Stimulated activated CD4-positive, alpha-beta T cell treated with anti-CD3 and anti-CD28 coated beads, Interleukin-4, amount 100 ng/mL, for 1 hour (primary cell): ENCODE data around the gene CIAPIN1.
"Not testable (repeated sequence)": the region's sequence is repeated elsewhere in the genome, so short reads cannot be mapped to it uniquely, and the experiment has no call there.

Experiments used
- DNase-seq: peaks from one replicate; pipeline ENCODE4 v3.0.0-alpha.2; 2020

Gene CIAPIN1

GRCh38 chr16:57403965-57404817 lies 43.0 kb downstream of the CIAPIN1 start, which contains the start of gene CCL17:
Gene CCL17, plus strand, starts transcription at chr16:57404767. Its CDS starts 9,166 bp downstream, at chr16:57413933.
- DNase-seq: no peak

GRCh38 chr16:57401943-57402640 lies 45.1 kb downstream of the CIAPIN1 start:
- no peak for DNase-seq

GRCh38 chr16:57397493-57397892 lies 49.7 kb downstream of the CIAPIN1 start:
- not testable (repeated sequence) for DNase-seq

- no peak for DNase-seq
Measured at GRCh38 chr16:57396786-57397185, 50.4 kb downstream of the CIAPIN1 start.

DNA sequence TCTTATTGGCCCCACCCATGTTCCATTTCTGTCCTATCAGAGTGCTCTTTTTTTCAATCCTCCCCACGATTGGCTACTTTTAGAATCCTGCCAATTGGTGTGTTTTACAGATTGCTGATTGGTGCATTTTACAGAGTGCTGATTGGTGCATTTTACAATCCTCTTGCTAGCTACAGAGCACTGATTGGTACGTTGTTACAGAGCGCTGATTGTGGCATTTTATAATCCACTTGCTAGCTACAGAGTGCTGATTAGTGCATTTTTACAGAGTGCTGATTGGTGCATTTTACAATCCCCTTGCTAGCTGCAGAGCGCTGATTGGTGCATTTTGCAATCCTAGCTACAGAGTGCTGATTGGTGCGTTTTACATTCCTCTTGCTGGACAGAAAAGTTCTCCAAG lies 52.2 kb downstream of the CIAPIN1 start:
- no peak for DNase-seq

GRCh38 chr16:57394444-57394843 lies 52.7 kb downstream of the CIAPIN1 start:
- DNase-seq: no peak

- no peak for DNase-seq
Measured at GRCh38 chr16:57392694-57393093, 54.5 kb downstream of the CIAPIN1 start.

DNA sequence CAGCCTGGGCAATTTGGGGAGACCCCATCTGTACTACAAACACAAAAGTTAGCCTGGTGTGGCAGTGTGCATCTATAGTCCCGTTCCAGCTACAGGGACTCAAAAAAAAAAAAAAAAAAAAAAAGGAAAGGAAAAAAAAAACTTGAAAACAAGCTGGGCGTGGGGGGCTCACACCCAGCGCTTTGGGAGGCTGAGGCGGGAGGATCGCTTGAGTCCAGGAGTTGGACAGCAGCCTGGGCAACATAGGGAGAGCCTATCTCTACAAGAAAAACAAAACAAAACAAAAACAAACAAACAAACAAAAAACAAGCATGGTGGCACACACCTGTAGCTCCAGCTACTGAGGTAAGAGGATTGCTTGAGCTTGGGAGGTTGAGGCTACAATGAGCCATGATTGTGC lies 55.5 kb downstream of the CIAPIN1 start:
- no peak for DNase-seq

DNA sequence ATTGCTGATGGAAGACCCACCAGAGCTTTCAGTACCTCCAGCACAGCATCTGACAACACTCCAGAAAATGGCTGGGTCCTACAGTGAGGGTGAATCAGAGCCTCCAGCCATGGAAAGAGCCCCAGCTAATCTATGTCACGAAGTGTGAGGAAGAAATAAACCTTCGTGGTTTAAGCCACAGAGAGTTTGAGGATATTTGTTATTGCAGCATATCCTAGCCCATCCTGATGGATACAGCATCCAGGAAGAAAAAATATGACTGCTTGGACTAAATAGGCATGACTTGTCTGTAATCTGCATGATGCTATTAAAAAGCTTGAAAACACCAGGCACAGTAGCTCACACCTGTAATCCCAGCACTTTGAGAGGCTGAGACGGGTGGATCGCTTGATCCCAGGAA lies 55.9 kb downstream of the CIAPIN1 start:
- no peak for DNase-seq

GRCh38 chr16:57390636-57391295 lies 56.4 kb downstream of the CIAPIN1 start:
- no peak for DNase-seq

GRCh38 chr16:57389087-57389468 lies 58.1 kb downstream of the CIAPIN1 start:
- DNase-seq: no peak

DNA sequence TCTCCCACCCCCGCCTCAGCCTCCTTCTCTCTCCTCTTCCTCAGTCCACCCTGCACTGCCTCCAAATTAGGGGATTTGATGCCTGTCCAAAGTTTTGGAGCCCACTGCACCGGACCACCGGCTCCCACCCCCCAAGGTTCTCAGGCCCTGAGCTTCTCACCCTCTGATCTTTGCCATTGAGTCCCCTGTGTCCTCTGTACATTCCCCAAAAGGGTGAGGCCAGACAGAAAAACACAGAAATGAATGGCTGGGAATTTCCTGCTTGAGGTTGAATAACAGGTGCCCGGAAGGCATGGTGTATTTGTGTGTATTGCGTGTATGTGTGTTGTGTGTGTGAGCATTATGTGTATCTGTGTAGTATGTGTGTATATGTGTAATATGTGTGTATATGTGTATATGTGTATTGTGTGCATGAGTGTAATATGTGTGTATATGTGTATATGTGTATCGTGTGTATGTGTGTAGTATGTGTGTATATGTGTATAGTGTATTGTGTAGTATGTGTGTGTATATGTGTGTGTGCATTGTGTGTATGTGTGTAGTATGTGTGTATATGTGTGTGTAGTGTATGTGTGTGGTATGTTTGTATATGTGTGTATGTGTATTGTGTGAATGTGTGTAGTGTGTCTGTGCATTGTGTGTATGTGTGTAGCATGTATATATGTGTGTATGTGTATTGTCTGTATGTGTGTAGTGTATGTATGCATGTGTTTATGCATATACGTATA lies 58.7 kb downstream of the CIAPIN1 start:
- no peak for DNase-seq

- DNase-seq: no peak
Measured at GRCh38 chr16:57387598-57388354, 59.4 kb downstream of the CIAPIN1 start.

- no peak for DNase-seq
Measured at GRCh38 chr16:57386381-57386951, 60.7 kb downstream of the CIAPIN1 start.

- DNase-seq: no peak
Measured at GRCh38 chr16:57385083-57385482, 62.1 kb downstream of the CIAPIN1 start.

DNA sequence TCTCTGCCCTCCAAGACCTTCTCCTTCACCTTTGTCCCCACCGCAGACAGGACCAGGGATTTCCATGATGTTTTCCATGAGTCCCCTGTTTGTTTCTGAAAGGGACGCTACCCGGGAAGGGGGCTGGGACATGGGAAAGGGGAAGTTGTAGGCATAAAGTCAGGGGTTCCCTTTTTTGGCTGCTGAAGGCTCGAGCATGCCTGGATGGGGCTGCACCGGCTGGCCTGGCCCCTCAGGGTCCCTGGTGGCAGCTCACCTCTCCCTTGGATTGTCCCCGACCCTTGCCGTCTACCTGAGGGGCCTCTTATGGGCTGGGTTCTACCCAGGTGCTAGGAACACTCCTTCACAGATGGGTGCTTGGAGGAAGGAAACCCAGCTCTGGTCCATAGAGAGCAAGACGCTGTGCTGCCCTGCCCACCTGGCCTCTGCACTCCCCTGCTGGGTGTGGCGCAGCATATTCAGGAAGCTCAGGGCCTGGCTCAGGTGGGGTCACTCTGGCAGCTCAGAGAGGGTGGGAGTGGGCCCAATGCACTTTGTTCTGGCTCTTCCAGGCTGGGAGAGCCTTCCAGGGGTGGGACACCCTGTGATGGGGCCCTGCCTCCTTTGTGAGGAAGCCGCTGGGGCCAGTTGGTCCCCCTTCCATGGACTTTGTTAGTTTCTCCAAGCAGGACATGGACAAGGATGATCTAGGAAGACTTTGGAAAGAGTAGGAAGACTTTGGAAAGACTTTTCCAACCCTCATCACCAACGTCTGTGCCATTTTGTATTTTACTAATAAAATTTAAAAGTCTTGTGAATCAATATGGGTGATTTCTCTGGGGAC lies 62.7 kb downstream of the CIAPIN1 start:
- no peak for DNase-seq

- no peak for DNase-seq
Measured at GRCh38 chr16:57383276-57384247, 63.6 kb downstream of the CIAPIN1 start.

GRCh38 chr16:57382535-57383275 lies 64.5 kb downstream of the CIAPIN1 start:
- DNase-seq: no peak
